ENCODE results near the gene BRINP1.

DNA sequence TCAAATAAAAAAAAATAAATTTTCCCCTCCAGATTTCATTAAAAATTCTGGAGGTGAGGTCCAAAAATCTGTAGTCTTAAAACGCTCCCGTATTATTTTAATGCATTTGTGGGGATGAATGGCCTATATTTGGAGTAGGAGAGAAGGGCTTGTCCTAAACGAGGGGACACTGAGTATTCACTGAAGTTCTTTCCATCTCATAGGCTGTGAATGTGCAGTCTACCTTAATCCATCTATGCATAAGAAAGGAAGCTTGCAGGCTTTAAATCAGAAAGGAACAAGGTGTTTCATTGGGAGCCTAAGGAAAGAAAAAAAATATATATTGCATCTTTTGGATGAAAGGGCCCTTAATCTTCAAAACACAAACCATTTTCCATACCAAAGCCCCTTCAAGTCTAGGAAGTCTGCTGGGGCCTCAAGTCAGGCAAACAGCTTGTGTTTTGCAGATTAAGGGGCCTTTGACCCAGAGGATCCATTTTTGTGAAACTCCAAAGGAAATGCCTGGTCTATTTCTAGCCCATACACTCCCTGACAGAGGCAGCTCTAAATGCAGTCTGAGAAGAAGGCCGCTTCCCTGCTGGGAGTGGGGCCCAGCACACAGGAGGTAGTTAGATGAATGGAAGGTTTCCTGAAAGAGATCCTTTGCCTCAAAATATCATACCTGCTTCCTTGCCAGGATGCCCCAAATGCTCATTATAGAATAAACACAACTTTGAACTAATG lies 35.6 kb downstream of the BRINP1 start:
- TF ChIP-seq, protein P1, sequence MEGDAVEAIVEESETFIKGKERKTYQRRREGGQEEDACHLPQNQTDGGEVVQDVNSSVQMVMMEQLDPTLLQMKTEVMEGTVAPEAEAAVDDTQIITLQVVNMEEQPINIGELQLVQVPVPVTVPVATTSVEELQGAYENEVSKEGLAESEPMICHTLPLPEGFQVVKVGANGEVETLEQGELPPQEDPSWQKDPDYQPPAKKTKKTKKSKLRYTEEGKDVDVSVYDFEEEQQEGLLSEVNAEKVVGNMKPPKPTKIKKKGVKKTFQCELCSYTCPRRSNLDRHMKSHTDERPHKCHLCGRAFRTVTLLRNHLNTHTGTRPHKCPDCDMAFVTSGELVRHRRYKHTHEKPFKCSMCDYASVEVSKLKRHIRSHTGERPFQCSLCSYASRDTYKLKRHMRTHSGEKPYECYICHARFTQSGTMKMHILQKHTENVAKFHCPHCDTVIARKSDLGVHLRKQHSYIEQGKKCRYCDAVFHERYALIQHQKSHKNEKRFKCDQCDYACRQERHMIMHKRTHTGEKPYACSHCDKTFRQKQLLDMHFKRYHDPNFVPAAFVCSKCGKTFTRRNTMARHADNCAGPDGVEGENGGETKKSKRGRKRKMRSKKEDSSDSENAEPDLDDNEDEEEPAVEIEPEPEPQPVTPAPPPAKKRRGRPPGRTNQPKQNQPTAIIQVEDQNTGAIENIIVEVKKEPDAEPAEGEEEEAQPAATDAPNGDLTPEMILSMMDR (IDR thresholded peaks at IDR 0.05; ENCODE audit: extremely low read depth in 1 of 2, insufficient read depth in 1 of 2, low read depth in 1 of 2, low read length in 2 of 2): no peak
- TF ChIP-seq POLR2A (IDR thresholded peaks at IDR 0.05; ENCODE audit: low read depth, low read length): no peak
- TF ChIP-seq MAX (IDR thresholded peaks at IDR 0.05; ENCODE audit: insufficient read depth, insufficient read length): no peak
- no peak for TF ChIP-seq POLR2AphosphoS5 (IDR thresholded peaks at IDR 0.05; ENCODE audit: insufficient read depth, low read depth, low read length)

All from endothelial cell of umbilical vein (primary cell).